Body of pancreas (tissue), 4 donors: ENCODE data around the gene TAF3.

Experiments used
- CTCF ChIP-seq, 7 experiments: fragments of 450-650 bp in 4 of 7; fragments of 200-600 bp in 3 of 7; sonication (generic) in 3 of 7; IDR thresholded peaks; one replicate each; pipeline ENCODE4 v1.5.1; 2016 to 2019; ENCODE audit warnings: antibody characterized with exemption in 7 of 7
- POLR2A ChIP-seq, 3 donors: fragments of 450-650 bp; IDR thresholded peaks; one replicate each; pipeline ENCODE4 v1.6.1; 2016; ENCODE audit warnings: antibody characterized with exemption in 3 of 3, mild to moderate bottlenecking in 2 of 3

- TF ChIP-seq CTCF (IDR thresholded peaks at IDR 0.05) (no peak), POLR2A (IDR thresholded peaks at IDR 0.05) (no peak)
Measured at GRCh38 chr10:7965457-7965856, 147.2 kb downstream of the TAF3 start.
